ENCODE results near the gene SH2D3A. TPM values are rescaled to one million over a fixed set of nuclear protein-coding genes. Genes with fewer than 3 reads are reported as not detected.
"Not testable (repeated sequence)": the region's sequence is repeated elsewhere in the genome, so short reads cannot be mapped to it uniquely, and the experiment has no call there.

SH2D3A gene
- total RNA-seq, 1 donor from 2014 or later, result 0.20 TPM

DNA sequence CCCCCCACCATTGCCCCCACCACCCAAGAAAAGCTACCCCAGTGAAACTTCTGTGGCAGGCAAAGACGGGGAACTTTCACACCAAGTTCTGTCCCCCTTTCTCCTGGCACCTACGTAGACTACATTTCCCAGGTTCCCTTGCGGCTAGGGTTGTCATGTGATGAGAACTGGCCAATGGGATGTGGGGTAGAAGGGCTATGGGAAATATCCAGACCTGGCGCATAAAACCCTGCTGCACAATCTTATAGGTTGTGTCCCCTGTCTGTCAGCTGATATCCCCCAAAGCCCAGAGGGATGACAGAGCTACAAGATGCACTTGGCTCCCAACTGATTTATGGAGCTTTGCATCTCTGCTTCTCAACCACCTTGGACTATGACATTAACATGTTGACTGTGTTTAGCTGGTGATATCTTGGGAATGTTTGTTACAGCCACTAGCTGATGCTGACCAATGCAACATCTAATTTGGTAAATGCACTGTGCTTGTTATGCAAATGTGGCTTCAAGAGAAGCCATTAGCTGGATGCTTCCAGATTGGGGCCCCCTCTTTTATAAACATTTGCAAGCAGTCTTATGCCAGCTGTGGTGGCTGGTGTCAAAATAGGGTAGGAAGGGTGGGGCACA lies 6.1 kb downstream of the SH2D3A start:
- DNase-seq (ENCODE audit: low read depth, low spot score), result no peak

DNA sequence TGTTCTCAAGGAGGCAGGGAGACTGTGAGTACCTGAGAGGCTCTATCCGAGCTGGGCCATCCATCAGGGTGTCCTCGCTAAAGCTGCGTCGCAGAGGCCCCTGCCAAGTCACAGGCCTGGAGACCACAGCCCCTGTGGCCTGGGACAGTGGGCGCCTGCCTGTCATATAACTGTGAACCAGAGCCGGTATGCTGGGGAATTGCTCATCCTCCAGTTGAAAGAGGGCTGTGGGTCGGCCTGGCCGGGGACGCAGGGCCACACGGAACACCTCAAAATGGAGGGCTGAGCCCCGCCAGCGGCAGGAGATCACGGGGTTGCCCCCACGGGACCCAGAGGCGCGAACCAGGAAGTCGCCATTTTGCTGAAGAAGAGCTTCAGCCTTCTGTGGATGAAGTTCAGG lies 6.6 kb downstream of the SH2D3A start:
- DNase-seq (ENCODE audit: low read depth, low spot score), result no peak

DNA sequence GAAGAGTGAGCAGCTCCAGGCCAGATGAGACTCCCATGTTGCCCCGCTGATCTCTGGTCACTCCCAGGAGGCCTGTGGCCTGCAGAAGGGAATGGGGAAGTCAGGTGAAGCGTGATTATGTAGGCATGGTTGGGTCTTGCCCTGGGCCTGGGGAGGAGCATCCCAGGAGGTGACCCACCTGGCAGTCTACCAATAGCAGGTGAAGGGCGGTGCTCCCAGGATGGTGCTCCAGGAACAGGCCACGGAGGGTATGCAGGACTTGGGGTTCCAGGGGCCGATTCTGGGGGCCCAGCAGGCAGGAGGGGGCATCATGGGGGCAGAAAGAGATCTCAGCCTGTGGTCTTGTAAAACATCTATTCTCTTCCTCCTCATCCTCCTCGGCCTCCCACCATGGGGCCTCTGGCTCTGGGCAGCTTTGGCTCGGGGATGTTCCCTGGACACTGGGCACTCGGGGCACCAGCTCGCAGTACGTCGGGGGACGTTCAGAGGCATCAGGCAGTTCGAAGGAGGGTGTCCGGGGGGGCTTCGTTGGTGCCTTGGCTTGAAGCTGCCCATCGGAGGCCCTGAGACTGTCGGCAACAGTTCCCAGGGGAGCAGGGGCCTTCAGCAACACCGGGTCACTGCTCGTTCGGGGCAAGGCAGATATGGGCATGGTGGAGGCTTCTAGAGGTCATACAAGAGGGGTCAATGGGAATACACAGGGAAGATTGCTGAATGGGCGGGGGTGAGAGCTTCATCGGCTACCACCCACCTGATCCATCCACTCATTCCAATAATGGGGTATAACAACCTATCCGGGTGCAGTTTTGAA lies 12.4 kb downstream of the SH2D3A start:
- no peak for DNase-seq (ENCODE audit: low read depth, low spot score)

DNA sequence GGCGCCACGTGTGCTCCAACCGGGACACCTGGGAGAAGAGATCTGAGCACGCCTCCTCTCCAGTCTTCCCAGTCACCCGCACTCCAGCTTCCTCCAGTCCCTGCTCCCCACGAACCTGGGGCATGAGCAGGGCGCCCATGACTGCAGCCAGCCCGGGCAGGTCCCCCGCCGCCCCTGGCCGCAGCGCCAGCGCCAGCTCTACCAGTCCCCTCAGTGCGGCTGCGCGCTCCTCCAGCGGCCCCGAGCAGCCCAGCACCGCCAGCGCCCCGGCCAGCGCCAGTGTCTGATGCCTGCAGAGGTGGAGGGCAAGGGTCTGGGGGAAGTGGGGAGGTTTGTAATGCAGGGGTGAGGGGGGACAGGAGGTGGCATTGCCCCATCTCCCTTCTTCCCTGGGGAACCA lies 13.1 kb downstream of the SH2D3A start:
- DNase-seq (ENCODE audit: low read depth, low spot score), result no peak

DNA sequence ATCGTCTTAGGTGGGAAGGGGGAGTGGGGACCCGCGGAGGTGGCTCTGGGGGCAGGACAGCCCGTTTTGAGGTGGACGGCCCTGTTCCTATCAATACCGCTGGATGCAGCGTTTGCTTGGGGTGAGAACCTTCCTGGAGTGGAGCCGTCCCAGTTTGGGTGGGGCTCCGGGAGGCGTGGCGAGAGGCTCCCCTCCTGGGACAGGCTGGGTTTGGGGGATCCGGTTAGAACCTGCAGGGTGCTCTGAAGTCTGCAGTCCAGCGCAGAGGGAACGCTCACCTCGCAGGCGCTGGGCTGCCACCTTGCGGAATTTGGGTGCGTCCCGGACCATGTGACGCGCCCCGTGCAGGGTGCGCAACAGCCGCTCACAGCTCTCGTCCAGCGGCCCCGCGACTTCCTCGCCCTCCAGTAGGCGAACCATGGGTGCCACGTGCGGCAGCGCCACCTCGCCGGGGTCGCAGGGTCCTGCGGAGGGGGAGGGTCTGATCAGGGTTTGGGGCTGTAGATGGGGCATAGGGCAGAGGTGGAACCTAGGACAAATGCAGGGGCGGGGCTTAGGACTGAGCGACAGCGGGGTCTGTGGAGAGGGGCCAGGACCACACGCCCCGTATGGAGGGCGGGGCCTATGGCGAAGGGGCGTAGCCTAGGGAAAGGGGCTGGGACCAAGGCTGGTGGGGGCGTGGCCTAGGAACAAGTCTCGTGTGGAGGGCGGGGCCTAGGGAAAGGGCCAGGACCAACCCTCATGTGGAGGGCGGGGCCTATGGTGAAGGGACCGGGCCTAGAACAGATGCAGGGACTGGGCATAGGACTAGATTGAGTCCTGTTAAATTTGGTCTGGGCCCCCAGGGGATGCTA lies 13.8 kb downstream of the SH2D3A start:
- DNase-seq (ENCODE audit: low read depth, low spot score), result no peak

DNA sequence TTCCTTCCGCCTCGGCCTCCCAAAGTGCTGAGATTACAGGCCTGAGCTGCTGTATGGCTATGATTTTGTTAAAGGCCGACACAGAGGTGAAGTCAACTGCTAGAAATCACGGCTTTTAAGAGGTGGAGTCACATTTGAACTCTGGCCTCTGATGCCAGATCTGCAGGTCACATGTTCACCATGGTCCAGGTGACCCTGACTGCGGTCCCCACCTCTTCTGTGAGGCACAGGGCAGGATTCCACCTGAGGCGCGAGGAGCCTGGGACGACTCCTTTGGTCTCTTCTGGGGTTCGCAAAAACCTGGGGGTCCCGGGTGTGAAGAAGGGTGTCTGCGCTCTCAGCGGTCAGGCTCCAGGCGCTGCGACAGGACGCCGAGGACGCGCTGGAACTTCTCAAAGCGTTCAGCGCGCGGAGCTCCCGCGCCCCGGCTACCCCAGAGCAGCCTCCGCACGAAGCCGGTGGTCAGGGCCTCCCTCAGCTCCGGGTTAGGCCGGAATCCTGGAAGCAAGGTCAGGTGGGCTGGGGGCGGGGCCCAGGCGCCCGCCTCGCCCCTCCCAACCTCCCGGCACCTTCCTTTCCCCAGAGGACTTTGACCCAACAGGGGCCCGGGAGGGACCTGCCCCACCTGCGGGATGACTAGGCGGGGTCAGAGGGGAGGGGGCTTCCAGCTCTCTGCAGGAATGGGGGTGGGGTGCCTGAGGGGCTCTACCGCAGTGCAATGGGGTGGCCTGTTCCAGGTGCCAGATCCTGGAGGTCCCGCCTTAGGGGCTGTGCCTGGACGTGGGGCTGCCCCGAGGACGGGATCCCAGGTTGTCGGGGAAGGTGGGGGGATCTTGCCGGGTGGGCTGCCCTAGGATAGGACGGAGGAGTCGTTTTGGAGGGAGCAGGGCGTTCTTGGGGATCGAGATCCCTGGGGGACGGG lies 14.7 kb downstream of the SH2D3A start:
- DNase-seq (ENCODE audit: low read depth, low spot score), result no peak

DNA sequence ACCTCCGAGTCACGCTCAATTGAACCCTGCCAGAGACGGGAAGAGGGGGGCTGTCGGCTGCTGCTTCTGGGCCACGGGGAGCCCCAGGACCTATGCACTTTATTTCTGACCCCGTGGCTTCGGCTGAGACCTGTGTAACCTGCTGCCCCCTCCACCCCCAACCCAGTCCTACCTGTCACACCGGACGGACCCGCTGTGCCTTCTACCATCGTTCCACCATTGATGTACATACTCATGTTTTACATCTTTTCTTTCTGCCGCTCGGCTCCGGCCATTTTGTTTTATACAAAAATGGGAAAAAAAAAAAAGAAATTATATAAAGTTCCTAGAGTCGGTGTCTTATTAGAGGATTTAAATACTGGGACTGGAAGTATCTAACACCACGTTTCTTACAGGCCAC lies 16.0 kb downstream of the SH2D3A start:
- no peak for DNase-seq (ENCODE audit: low read depth, low spot score)

DNA sequence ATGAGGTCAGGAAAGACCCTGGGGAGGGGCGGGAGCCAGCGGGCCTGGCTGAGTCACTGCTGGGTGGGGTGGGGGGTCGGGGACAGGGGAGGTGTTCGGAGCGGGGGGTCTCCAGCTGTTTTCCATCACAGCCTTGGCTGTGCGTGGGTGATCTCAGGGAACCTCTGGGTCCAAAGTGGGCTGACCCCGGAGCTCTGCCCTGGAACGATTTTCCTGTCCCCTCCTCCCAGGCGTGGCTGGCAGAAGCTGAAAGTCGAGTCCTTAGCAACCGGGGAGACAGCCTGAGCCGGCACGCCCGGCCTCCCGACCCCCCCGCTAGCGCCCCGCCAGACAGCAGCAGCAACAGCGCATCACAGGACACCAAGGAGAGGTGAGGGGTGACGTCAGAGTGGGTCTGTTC lies 17.2 kb downstream of the SH2D3A start:
- no peak for DNase-seq (ENCODE audit: low read depth, low spot score)

DNA sequence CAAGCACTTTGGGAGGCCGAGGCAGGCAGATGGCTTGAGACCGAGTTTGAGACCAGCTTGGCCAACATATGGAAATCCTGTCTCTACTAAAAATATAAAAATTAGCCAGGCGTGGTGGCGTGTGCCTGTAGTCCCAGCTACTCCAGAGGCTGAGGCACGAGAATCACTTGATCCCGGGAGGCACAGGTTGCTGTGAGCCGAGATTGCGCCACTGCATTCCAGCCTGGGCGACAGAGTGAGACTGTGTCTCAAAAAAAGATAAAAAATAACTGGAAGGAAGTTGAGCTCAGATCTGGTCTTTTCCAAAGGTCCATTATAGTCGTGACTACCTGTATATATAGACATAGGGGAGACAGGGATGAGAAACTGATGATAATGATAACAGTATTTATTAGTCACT lies 18.7 kb downstream of the SH2D3A start:
- not testable (repeated sequence) for DNase-seq (ENCODE audit: low read depth, low spot score)

DNA sequence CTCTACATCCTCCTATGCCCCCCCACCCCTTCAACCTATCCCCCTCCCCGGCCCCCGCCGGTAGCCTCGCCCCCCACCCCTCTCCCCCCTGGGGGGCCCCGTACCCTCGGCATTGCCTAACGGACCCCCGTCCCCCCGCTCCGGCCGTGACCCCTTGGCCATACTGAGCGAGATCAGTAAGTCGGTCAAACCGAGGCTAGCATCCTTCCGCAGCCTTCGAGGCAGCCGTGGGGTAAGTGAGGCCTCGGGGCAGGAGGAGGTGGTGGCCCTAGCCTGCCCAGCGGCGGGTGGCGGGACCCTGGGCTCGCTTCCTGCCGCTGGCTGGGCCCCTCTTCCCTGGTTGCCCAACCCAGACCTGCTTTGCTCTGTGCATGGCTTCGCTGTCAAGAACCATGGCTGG lies 21.3 kb downstream of the SH2D3A start:
- DNase-seq (ENCODE audit: low read depth, low spot score), result no peak

DNA sequence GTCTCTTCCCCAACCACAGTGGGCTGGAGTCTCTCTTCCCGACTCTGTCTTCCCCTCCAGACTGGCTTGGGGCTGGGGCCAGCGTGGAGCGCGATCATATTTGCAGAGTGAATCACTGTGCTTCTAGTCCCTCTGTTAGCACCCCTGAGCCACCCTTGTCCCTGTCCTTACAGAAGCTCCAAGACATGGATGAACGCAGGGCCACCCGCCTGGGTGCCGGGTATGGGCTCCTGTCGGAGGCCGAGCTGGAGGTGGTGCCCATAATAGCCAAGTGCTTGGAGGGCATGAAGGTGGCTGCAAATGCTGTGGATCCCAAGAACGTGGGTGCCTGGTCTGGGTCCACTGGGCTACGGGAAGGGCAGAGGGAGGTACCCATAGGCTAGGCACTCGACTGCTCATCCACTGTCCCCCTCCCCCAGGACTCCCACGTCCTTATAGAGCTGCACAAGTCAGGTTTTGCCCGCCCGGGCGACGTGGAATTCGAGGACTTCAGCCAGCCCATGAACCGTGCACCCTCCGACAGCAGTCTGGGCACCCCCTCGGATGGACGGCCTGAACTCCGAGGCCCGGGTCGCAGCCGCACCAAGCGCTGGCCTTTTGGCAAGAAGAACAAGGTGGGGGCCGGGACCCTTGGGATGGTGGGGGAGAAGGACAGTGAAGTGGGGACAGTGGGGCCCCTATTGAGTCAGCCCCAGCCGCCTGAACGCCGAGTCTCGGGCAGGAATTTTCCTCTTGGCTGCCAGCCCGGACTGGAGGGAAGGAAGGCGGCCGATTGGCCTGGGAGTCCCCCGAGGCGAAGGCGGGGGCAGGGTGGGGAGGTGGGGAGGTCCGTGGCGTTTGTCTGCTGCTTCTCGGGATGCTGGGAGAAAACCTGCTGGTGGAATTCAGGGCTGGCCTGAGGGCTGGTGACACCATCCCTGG lies 22.6 kb downstream of the SH2D3A start:
- DNase-seq (ENCODE audit: low read depth, low spot score), result no peak

DNA sequence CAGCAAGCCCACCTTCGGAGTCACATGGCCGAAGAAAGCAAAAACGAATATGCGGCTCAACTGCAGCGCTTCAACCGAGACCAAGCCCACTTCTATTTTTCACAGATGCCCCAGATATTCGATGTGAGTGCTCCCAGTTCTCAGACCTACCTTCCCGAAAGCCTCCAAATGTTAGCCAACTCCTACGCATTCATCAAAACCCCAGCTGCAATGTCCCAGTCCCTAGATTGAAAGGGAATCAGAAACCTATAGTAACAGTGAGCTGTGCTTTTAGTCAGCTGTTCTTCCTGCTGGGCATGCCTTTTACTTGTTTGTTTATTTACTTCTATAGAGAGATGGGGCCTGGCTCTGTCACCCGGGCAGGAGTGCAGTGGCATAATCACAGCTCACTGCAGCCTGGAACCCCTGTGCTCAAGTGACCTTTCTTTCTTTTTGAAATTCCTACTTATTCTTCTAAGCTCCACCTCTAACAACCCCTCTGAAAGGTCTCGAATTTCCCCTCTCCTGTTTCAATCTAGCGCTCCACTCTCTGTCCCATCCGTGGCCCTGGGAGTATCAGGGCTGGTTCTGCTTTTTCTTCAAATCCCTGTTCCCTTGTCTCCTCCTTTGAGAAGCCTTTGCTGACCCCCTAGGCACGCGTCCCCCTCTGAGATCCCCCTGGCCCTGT lies 23.4 kb downstream of the SH2D3A start:
- no peak for DNase-seq (ENCODE audit: low read depth, low spot score)

DNA sequence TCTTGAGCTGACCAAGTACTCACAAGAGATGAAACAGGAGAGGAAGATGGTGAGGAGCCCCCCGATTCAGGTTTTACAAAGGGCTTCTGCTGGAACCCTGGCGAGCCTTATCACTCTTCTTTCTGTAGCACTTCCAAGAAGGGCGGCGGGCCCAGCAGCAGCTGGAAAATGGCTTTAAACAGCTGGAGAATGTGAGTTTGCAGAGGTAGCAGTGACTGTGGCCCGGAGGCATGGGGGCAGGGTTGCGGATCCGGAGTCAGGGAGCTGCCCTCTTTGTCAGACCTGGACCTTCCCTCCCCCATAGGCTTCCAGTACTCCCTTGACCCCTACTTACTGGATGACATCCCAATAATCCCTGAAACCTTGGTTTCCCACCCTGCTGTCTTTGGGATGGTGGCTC lies 24.2 kb downstream of the SH2D3A start:
- DNase-seq (ENCODE audit: low read depth, low spot score), result no peak

DNA sequence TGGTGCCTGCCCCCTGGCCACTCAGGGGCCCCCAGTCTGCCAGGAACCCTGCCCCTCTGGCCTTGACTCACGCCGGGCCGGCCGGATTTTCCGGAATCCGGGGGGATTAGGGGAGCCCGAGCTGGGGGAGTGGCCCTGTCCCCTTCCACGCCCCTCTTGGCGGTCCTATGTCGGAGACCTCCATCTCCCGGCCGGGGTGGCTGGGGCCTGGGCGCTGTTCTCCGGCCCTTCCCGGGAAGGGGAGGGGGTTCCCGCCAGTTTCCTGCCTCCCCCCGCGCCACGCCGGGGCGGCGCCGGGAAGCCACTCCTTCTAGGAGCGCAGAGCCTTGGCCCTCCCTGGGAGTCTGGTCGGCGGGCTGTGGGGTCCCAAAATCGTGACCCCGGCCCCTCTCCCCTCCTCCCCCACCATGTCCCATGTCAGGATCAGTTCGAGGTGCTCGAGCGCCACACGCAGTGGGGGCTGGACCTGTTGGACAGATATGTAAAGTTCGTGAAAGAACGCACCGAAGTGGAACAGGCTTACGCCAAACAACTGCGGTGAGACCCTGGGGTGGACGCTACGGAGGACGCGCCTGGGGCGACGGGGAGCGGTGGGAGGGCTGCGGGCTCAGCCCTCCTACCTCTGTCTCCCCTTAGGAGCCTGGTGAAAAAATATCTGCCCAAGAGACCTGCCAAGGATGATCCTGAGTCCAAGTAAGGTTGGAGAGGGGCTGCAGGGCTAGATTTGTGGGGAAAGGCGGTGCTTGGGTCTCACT lies 26.5 kb downstream of the SH2D3A start:
- DNase-seq (ENCODE audit: low read depth, low spot score), result no peak

DNA sequence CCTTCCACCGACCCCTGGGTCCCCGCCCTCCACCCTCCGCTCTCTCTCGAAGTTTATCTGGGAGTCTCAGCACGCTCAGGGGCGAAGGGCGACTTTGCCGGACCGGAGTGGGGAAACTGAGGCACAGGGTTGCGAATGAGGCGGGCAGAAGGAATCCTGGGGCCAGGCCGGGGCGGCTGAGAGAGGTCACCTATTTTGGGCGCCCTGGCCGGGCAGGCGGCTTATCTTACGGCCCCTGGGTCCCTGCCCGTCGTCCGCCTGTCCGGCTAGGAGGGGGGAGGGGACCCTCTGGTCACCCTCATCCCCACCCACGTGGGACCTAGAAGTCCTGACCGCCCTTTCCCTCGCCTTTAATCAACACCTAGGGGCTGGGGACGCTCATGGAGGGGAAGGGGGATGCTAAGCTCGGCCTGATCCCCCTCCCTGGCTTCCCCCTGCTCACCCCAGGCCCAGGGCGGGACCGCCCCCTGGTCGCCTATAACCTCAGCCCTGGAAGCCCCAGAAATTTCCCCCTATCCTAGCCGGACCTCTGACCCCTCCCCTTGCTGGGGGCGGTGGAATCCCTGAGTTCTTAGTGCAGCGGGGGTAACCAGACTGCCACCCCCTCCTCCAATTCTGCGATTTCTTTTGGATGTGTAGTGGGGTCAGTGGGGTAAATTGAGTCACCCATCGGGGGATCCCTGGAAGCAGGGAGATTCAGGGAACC lies 27.2 kb downstream of the SH2D3A start:
- no peak for DNase-seq (ENCODE audit: low read depth, low spot score)

DNA sequence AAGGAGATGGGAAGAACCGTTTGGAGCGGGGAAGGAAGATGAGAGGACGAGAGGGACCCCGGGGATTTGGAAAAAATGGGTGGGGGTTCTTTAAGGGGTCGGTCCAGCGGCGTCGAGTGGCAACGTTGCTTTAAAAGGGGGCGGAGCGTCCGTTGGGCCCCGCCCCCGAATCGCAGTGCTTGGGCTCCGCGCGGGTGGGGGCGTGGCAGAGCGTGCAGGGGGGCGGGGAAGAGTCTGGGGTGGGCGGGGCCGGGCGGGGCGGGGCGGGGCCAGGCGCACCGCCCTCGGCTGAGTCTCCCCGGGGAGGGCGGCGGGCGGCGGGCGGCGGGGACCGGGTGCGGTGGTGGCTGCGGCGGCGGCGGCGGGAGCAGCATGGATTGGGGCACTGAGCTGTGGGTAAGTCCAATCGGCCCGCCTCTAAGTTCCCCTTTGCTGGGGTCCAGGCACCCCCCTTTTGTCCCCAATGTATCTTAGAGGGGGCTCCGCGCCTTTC lies 27.8 kb downstream of the SH2D3A start, which contains the start of gene TRIP10:
Gene TRIP10 (plus strand): TSS at position 291 of the 493 bp plus-strand sequence. CDS start 82 bp downstream, at position 373.
- DNase-seq (ENCODE audit: low read depth, low spot score), result no peak

DNA sequence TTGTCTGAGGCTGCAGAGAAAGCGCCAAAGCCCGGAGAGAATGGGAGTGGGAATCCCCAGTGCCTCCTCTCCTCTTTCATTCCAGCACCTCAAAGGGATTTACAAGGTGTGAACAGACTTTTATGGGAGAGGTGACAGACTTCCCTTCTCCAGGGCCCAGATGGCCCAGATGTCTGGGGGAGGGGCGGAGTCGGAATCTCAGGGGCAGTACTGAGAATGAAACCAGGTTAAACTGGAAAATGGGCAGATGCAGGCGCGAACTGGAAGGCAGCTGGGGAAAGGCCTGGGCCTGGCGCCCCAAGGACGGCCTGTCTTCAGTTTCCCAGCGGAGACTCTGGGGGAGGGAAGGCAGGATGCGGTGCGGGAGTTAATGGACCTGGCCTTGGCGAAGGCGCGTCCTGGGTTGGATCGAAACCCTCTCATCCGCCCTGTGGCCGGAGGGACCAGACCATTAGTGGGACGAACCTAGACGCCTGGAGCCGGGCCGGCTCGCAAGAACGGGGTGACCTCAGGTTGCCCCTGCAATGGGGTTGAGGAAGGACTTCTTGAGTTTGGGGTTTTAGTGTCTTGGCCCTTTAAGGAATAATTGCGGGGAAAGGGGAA lies 28.3 kb downstream of the SH2D3A start:
- DNase-seq (ENCODE audit: low read depth, low spot score), result no peak

Data from pulmonary artery endothelial cell (primary cell).